GM21786 (cell line): ENCODE results near the gene LDLR.
"Not testable (repeated sequence)": the region's sequence is repeated elsewhere in the genome, so short reads cannot be mapped to it uniquely, and the experiment has no call there.

ENCODE experiments used
- ATAC-seq: cut with Tn5 transposase; IDR thresholded peaks from one replicate; pipeline ENCODE4 v1.9.1; 2021; ENCODE audit not compliant: unreplicated experiment

The LDLR gene

DNA sequence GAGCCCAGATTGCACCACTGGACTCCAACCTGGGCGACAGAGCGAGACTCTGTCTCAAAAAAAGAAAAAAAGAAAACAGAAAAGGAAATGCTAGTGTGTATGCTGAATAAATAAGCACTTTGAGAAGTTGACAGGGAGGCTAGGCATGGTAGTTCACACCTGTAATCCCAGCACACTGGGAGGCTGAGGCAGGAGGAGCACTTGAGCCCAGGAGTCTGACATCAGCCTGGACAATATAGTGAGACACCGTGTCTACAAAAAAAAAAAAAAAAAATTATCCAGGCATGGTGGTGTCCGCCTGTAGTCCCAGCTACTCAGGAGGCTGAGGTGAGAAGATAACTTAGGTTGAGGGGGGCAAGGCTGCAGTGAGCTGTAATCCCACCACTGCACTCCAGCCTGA is 19.1 kb upstream of the LDLR start:
- ATAC-seq: no peak

GRCh38 chr19:11073568-11073967 is 15.7 kb upstream of the LDLR start:
- ATAC-seq: no peak

DNA sequence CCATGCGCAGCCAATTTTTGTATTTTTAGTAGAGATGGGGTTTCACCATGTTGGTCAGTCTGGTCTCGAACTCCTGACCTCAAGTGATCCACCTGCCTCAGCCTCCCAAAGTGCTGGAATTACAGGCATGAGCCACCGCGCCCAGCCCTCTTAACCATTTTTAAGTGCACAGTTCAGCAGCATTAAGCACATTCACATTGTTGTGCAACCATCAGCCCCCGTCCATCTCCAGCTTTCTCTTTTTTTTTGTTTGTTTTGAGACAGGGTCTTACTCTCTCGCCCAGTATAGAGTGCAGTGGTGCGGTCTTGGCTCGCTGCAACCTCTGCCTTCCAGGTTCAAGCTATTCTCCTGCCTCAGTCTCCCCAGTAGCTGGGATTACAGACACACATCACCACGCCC is 12.5 kb upstream of the LDLR start:
- ATAC-seq: not testable (repeated sequence)

GRCh38 chr19:11078893-11079292 is 10.4 kb upstream of the LDLR start:
- no peak for ATAC-seq

DNA sequence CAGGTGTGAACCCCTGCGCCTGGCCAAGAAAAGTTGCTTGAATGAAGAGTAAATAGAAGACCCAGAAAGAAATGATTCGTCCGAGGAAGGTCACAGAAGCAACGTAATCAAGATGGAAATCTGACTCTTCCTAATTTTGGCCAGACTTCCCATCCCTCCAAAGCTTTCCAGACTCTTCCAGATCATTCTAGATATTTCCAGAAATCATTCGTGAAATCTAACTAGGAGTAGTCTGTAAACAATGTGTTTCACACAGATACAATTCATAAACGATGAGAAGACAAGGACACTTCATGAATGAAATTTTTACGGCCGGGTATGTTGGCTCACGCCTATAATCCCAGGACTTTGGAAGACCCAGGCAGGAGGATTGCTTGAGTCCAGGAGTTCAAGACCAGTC is 9.3 kb upstream of the LDLR start:
- no peak for ATAC-seq

GRCh38 chr19:11087870-11088505 is 1.3 kb upstream of the LDLR start:
- ATAC-seq: no peak

GRCh38 chr19:11088506-11089253 is 583 bp upstream of the LDLR start:
- ATAC-seq: no peak

DNA sequence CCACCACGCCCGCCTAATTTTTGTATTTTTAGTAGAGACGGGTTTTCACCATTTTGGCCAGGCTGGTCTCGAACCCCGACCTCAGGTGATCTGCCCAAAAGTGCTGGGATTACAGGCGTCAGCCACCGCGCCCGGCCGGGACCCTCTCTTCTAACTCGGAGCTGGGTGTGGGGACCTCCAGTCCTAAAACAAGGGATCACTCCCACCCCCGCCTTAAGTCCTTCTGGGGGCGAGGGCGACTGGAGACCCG is 676 bp downstream of the LDLR start:
- ATAC-seq: not testable (repeated sequence)

GRCh38 chr19:11090264-11090996 is 1.2 kb downstream of the LDLR start:
- peak; percentile 66 for ATAC-seq

DNA sequence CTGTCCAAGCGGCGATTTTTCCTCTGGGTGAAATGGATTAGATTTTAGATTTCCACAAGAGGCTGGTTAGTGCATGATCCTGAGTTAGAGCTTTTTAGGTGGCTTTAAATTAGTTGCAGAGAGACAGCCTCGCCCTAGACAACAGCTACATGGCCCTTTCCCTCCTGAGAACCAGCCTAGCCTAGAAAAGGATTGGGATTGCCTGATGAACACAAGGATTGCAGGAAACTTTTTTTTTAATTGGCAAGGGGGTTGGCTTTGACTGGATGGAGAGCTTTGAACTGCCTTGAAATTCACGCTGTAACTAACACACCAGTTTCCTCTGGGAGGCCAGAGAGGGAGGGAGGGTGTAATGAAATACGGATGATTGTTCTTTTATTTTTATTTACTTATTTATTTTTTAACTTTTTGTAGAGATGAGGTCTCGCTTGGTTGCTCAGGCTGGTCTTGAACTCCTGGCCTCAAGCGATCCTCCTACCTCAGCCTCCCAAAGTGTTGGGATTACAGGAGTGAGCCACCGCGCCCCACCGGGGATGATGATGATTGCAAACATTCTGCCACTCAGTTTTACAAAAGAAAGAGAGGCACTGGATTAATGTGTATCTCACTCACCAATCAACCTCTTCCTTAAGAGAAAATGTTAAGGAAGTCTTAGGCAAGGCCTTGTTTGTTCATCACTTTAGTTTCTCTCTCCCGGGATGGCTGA is 1.9 kb downstream of the LDLR start:
- ATAC-seq: no peak

DNA sequence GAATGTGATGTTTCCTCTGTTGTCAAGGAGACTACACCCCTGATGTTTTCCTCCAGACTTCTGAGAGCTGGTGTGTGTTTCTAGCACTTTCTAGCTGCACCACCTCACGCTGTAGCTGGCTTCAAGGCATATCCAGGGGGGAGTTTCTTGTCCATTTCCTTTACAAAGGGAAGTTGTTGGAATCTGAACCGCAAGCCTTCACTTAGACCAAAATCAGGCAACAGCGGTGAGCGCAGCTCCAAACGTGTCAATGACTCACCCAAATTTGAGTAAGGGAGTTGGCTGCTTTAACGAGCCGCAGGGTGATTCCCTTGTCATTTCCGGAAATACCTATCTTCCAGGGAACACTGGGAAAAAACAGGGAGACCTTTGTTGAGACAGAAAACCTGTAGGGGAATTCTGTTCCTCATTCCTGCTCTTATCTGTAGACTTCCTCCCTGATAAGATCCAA is 2.5 kb downstream of the LDLR start:
- ATAC-seq: no peak

DNA sequence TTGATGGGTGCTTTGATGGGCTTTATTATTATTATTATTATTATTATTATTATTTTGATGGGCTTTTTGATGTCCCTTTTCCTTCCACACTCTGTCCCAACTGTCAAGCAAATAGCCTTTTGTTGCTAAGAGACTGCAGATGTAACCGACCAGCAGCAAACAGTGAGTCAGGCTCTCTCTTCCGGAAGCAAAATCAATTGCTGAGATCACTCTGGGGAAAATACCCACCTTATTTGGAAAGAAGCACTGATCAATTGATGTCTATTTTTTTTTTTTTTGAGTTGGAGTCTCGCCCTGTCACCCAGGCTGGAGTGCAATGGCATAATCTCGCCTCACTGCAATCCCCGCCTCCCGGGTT is 2.9 kb downstream of the LDLR start:
- no peak for ATAC-seq

DNA sequence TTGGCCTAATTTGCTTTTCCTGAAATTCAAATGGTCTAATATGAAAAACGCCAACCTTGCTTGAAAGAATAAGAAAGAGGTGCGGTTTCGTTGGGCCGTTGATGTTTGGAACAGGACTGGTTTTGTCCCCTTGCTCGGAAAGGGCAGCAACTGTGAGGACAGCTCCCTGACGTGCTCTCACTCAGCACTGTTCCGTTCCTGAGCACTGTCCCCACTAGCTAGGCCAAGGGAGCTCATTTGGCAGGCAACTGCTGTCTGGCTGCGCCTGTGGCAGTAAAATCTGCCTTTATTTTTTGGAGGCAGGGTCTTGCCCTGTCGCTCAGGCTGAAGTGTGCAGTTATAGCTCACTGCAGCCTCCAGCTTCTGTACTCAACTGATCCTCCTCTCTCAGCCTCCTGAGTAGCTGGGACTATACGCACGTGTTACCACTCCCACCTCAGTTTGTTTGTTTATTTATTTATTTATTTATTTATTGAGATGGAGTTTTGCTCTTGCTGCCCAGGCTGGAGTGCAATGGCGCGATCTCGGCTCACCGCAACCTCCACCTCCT is 4.5 kb downstream of the LDLR start:
- no peak for ATAC-seq

- no peak for ATAC-seq
Measured at GRCh38 chr19:11094520-11094894, 5.2 kb downstream of the LDLR start.

DNA sequence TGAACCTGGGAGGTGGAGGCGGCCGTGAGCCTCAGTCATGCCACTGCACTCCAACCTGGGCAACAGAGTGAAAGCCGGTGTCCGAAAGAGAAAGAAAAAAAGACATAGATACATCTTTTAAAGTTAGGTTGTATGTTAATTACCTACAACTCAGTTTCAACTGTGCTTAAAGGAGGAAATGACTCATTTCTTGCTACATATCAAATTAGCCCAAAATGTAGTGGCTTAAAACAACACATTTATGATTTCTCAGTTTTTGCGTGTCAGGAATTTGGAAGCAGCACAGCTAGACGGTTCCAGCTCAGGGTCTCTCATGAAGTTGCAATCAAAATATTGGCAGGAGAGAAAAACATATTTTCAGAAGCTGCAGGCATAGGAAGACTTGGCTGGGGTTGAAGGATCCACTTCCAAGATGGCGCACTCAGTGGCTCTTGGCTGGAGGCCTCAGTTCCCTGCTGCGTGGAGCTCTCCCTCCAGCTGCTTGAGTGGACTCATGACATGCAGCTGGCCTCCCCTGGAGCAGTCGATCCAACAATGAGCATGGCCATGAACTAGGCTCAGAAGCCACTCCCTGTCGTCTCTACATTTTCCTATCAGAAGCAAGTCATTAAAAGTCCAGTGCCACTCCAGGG is 7.1 kb downstream of the LDLR start:
- peak; percentile 54 for ATAC-seq

GRCh38 chr19:11097367-11097766 is 8.1 kb downstream of the LDLR start:
- ATAC-seq: not testable (repeated sequence)

DNA sequence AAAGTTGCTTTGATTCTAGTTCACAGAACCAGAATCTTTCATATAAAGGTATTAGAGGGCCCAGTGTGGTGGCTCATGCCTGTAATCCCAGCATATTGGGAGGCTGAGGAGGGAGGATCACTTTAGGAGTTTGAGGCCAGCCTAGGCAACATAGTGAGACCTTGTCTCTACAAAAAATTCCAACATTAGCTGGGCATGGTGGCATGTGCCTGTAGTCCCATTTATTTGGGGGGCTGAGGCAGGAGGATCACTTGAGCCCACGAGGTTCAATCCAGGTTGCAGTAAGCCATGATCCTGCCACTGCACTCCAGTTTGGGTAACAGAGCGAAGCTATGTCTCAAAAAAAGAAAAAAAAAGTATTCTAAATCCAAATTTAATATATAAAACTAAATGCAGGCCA is 9.1 kb downstream of the LDLR start:
- ATAC-seq: no peak

- no peak for ATAC-seq
Measured at GRCh38 chr19:11098861-11099260, 9.6 kb downstream of the LDLR start.

- ATAC-seq: no peak
Measured at GRCh38 chr19:11100049-11100448, 10.8 kb downstream of the LDLR start.

DNA sequence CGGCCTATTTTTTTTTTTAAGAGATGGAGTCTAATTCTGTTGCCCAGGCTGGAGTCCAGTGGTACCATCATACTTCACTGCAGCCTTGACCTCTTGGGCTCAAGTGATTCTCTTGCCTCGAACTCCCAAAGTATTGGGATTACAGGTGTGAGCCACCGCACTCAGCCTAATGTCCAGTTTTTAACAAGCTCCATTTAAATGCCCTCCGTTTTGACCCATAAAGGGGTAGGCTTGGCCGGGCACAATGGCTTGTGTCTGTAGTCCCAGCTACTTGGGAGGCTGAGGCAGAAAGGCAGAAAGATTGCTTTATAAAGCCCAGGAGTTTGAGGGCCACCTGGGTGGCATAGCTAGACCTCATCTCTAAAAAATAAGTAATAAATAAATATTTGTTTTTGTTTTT is 11.8 kb downstream of the LDLR start:
- ATAC-seq: no peak

DNA sequence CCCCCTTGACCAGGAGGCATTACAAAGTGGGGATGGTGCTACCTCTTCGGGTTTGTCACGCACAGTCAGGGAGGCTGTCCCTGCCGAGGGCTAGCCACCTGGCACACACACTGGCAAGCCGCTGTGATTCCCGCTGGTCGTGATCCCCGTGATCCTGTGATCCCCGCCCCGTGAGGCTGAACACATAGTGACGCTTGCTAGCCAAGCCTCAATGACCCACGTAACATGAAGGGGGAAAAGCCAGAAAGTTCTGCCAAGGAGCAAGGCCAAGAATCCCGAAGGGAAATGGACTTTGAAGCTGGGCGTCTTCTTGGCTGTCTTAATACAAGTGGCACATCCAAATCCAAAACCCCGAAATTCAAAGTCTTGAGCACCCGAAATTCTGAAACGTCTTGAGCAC is 13.7 kb downstream of the LDLR start:
- no peak for ATAC-seq
